ENCODE results near the gene CSN1S1.

The CSN1S1 gene

DNA sequence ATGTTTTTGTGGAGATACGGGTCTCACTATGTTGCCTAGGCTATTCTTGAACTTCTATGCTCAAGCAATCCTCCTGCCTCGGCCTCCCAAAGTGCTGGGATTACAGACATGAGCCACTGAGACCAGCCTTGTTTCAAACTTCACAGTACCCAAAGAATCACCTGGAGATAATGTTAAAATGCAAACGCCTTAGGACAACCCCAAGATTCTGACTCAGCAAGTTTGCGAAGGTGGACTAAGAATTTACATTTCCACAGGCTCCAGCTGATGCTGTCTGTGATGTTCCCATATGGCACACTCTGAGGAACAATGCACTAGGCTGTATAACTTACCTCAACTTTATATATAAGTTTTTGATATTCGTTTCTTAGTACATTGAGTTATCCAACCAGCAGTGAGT, 63.9 kb downstream of the CSN1S1 start:
- no peak for DNase-seq

GRCh38 chr4:69995526-69996016, 64.7 kb downstream of the CSN1S1 start, which contains the start of gene STATH:
Gene STATH (plus strand): TSS chr4:69995966. CDS start chr4:69998438, 2,472 bp downstream.
- no peak for DNase-seq
